ENCODE measurements around the gene CCNA1. TPM values are rescaled to one million over a fixed set of nuclear protein-coding genes. Genes with fewer than 3 reads are reported as not detected.

CCNA1 gene
- polyA plus RNA-seq, 1 donor from 2014 or later = 13.8 TPM

Other genes with a start within 250 kb of the CCNA1 start
- gene SOHLH2, start 217.9 kb upstream of the CCNA1 start, polyA plus RNA-seq = 4.5 and 4.7 TPM in 2 replicates
- 3.8 and 6.9 TPM in 2 replicates for gene CCDC169, start 134.7 kb upstream of the CCNA1 start, polyA plus RNA-seq
- gene SPART, start 86.1 kb upstream of the CCNA1 start, polyA plus RNA-seq = 45.3 and 52.4 TPM in 2 replicates
- gene SERTM1, start 241.5 kb downstream of the CCNA1 start, polyA plus RNA-seq = not detected in 2 replicates

Data from neural cell (in vitro differentiated cells).